H1 (cell line): ENCODE data around the gene EFCAB13. TPM values are rescaled to one million over a fixed set of nuclear protein-coding genes. Genes with fewer than 3 reads are reported as not detected.

Experiments
- CTCF ChIA-PET: fragments of 300-600 bp; sonication (Branson Sonifier 250); formaldehyde crosslinking; loops from one replicate; lab custom pipeline; 2021; ENCODE audit not compliant: partially characterized antibody; lab: Charles Lee
- POLR2A ChIA-PET: fragments of 300-600 bp; sonication (Branson Sonifier 250); formaldehyde crosslinking; loops from one replicate; lab custom pipeline; 2021; ENCODE audit warnings: inconsistent platforms; ENCODE audit not compliant: partially characterized antibody; lab: Charles Lee
- DNase-seq, 2 experiments: peaks; one replicate each; pipeline versions ENCODE4 v3.0.0 to v3.0.0-alpha.2; 2010 to 2022; ENCODE audit warnings: low spot score in 2 of 2, low read depth in 1 of 2, mixed read lengths in 1 of 2
- FAIRE-seq: peaks from 2 replicates; lab custom pipeline; 2011; peaks lifted over from hg19 to GRCh38; lab: Jason Lieb, UNC
- H2AFZ ChIP-seq: 2 replicates; pipeline ENCODE4 v1.8.1; 2012; ENCODE audit warnings: low read length, inconsistent platforms
- H2AK5ac ChIP-seq: 2 replicates; pipeline ENCODE4 v1.6.1; 2013; ENCODE audit warnings: low read depth, low read length
- H2BK120ac ChIP-seq: replicated peaks from 2 replicates; pipeline ENCODE3; 2013; ENCODE audit warnings: low read depth, low read length, inconsistent platforms
- H2BK12ac ChIP-seq: 2 replicates; pipeline ENCODE4 v1.6.1; 2013; ENCODE audit warnings: low read depth, low read length
- H2BK15ac ChIP-seq: 2 replicates; pipeline ENCODE4 v1.6.1; 2013; ENCODE audit warnings: low read length
- H2BK20ac ChIP-seq: 2 replicates; pipeline ENCODE4 v1.6.1; 2013; ENCODE audit warnings: low read length
- H2BK5ac ChIP-seq: 2 replicates; pipeline ENCODE4 v1.6.1; 2013; ENCODE audit warnings: low read depth, low read length
- H3K14ac ChIP-seq: 2 replicates; pipeline ENCODE4 v1.6.1; 2013; ENCODE audit warnings: inconsistent platforms; ENCODE audit not compliant: insufficient read length
- H3K18ac ChIP-seq: 2 replicates; pipeline ENCODE4 v1.6.1; 2013; ENCODE audit warnings: low read length; ENCODE audit errors: extremely low read depth
- H3K23ac ChIP-seq: 2 replicates; pipeline ENCODE4 v1.6.1; 2013; ENCODE audit warnings: inconsistent platforms; ENCODE audit not compliant: insufficient read length
- H3K23me2 ChIP-seq: 2 replicates; pipeline ENCODE4 v1.6.1; 2013; ENCODE audit warnings: low read depth, low read length
- H3K27ac ChIP-seq: 2 replicates; pipeline ENCODE4 v1.6.1; 2011; ENCODE audit warnings: low read depth, low read length, inconsistent platforms
- H3K27me3 ChIP-seq, 4 experiments: replicated peaks in 1 of 4; 1 replicate in 1 of 4; 2 replicates in 3 of 4; pipeline versions ENCODE4 v1.6.1 to v1.8.1; 2011 to 2013; ENCODE audit warnings: low read length in 3 of 4, mild to moderate bottlenecking in 3 of 4, inconsistent platforms in 2 of 4, mixed read lengths in 2 of 4, moderate library complexity in 1 of 4; ENCODE audit not compliant: control insufficient read depth in 3 of 4, insufficient read depth in 3 of 4; ENCODE audit errors: extremely low read depth in 1 of 4
- H3K36me3 ChIP-seq, 4 experiments: 2 replicates each; pipeline versions ENCODE4 v1.6.1 to v1.8.1; 2011 to 2013; ENCODE audit warnings: mild to moderate bottlenecking in 4 of 4, low read length in 3 of 4, moderate library complexity in 2 of 4, control low read depth in 1 of 4, inconsistent platforms in 1 of 4; ENCODE audit not compliant: insufficient read depth in 4 of 4, control insufficient read depth in 2 of 4
- H3K4ac ChIP-seq: replicated peaks from 2 replicates; pipeline ENCODE3; 2013; ENCODE audit warnings: low read length, low read depth, mixed read lengths, inconsistent platforms; ENCODE audit not compliant: insufficient read length
- H3K4me1 ChIP-seq, 4 experiments: replicated peaks in 1 of 4; 1 replicate in 1 of 4; 2 replicates in 3 of 4; pipeline versions ENCODE4 v1.6.1 to v1.8.1; 2011 to 2013; ENCODE audit warnings: low read length in 3 of 4, inconsistent platforms in 2 of 4, mixed read lengths in 1 of 4; ENCODE audit not compliant: insufficient read depth in 4 of 4, control insufficient read depth in 3 of 4
- H3K4me2 ChIP-seq, 2 experiments: 2 replicates each; pipeline versions ENCODE4 v1.6.1 to v1.8.1; 2011 to 2013; ENCODE audit warnings: low read depth in 2 of 2, low read length in 2 of 2, control low read depth in 1 of 2, inconsistent platforms in 1 of 2, mild to moderate bottlenecking in 1 of 2; ENCODE audit not compliant: insufficient read depth in 1 of 2
- H3K4me3 ChIP-seq, 4 experiments: fragments of 200-600, 300-600 bp in 1 of 4; sonication (generic), shearing (Covaris generic), sonication (Bioruptor Twin) in 1 of 4; 2 replicates each; pipeline versions ENCODE4 v1.5.1 to v1.8.1; 2011 to 2016; ENCODE audit warnings: low read length in 4 of 4, low read depth in 3 of 4, control low read depth in 2 of 4, inconsistent platforms in 2 of 4, mild to moderate bottlenecking in 2 of 4, mixed read lengths in 1 of 4, moderate library complexity in 1 of 4; ENCODE audit not compliant: insufficient read depth in 2 of 4; ENCODE audit errors: extremely low read depth in 1 of 4
- H3K56ac ChIP-seq: replicated peaks from 2 replicates; pipeline ENCODE3; 2013; ENCODE audit warnings: low read depth, mild to moderate bottlenecking, mixed read lengths, low read length, inconsistent platforms; ENCODE audit not compliant: insufficient read length
- H3K79me1 ChIP-seq: 2 replicates; pipeline ENCODE4 v1.6.1; 2013; ENCODE audit warnings: low read depth, low read length, control low read depth
- H3K79me2 ChIP-seq, 2 experiments: 2 replicates each; pipeline versions ENCODE4 v1.6.1 to v1.8.1; 2012 to 2013; ENCODE audit warnings: low read length in 2 of 2, mild to moderate bottlenecking in 2 of 2, inconsistent platforms in 1 of 2; ENCODE audit not compliant: insufficient read depth in 2 of 2, control insufficient read depth in 1 of 2
- H3K9ac ChIP-seq, 4 experiments: replicated peaks in 1 of 4; 1 replicate in 1 of 4; 2 replicates in 3 of 4; pipeline versions ENCODE4 v1.6.1 to v1.8.1; 2011 to 2013; ENCODE audit warnings: low read depth in 3 of 4, low read length in 3 of 4, control low read depth in 2 of 4, mild to moderate bottlenecking in 2 of 4, moderate library complexity in 2 of 4, inconsistent platforms in 1 of 4; ENCODE audit errors: extremely low read depth in 1 of 4
- H3K9me3 ChIP-seq, 2 experiments: 2 replicates each; pipeline versions ENCODE4 v1.6.1 to v1.8.1; 2012 to 2013; ENCODE audit warnings: mild to moderate bottlenecking in 2 of 2, moderate library complexity in 2 of 2, control low read depth in 1 of 2, inconsistent platforms in 1 of 2, low read depth in 1 of 2, low read length in 1 of 2, mixed read lengths in 1 of 2; ENCODE audit not compliant: insufficient read depth in 2 of 2
- H4K20me1 ChIP-seq, 2 experiments: replicated peaks in 1 of 2; 2 replicates each; pipeline versions ENCODE3 to v1.8.1; 2011 to 2013; ENCODE audit warnings: inconsistent platforms in 2 of 2, low read length in 2 of 2, mild to moderate bottlenecking in 1 of 2; ENCODE audit not compliant: insufficient read depth in 2 of 2, control insufficient read depth in 1 of 2
- H4K5ac ChIP-seq: 2 replicates; pipeline ENCODE4 v1.6.1; 2013; ENCODE audit warnings: low read length, low read depth, mixed read lengths, inconsistent platforms; ENCODE audit not compliant: insufficient read length
- H4K8ac ChIP-seq: 2 replicates; pipeline ENCODE4 v1.8.0; 2013; ENCODE audit warnings: mild to moderate bottlenecking, moderate library complexity, low read length, inconsistent platforms; ENCODE audit not compliant: insufficient read depth; ENCODE audit errors: extremely low read depth
- H4K91ac ChIP-seq: replicated peaks from 2 replicates; pipeline ENCODE3; 2013; ENCODE audit warnings: low read length, mixed read lengths, inconsistent platforms; ENCODE audit not compliant: insufficient read length
- CREB1 ChIP-seq: IDR thresholded peaks from 2 replicates; pipeline ENCODE4 v1.6.1; 2012; ENCODE audit warnings: inconsistent platforms
- POU5F1 ChIP-seq: IDR thresholded peaks from 2 replicates; pipeline ENCODE4 v1.6.1; 2011; ENCODE audit warnings: low read depth, mild to moderate bottlenecking, low read length, moderate library complexity
- WGBS, 2 experiments: shearing (Covaris generic) in 1 of 2; methylation state at CpG; one replicate each; pipeline versions ENCODE4 v1.1.6 to v1.1.7; 2013 to 2015; ENCODE audit warnings: low lambda C conversion rate in 2 of 2, mixed read lengths in 2 of 2, inconsistent platforms in 1 of 2, low coverage in 1 of 2, missing lambda C conversion rate in 1 of 2; ENCODE audit not compliant: insufficient replicate concordance in 2 of 2, insufficient coverage in 1 of 2, insufficient read length in 1 of 2; ENCODE audit errors: extremely low coverage in 1 of 2, missing lambda C conversion rate in 1 of 2; 5-methylcytosine and 5-hydroxymethylcytosine counted together
- polyA plus RNA-seq, 7 experiments: library from polyadenylated mRNA; depleted of rRNA in 3 of 7; stranded (reverse) in 5 of 7; unstranded in 2 of 7; fragments of >200 nt in 5 of 7; fragments of 200-250 nt in 2 of 7; gene quantifications; 1 replicate in 5 of 7; 2 replicates in 1 of 7; 4 replicates in 1 of 7; pipeline versions ENCODE4 v1.2.1 to v1.2.3, GENCODE V29; 2011 to 2013; ENCODE audit warnings: missing spikeins in 2 of 7, mixed read lengths in 2 of 7
- total RNA-seq: library from RNA; stranded (reverse); fragmentation: NEBNext Ultra II Directional; extraction: Animal tissue kit (Norgen Biotek cat#: 25700); gene quantifications from 2 replicates; pipeline ENCODE4 v1.2.1, GENCODE V29; 2021

The EFCAB13 gene
- total and polyA plus RNA-seq, 2 of the 8 experiments (the other 6 are each of a cell fraction or from before 2014, with no cell fraction given) = 0.12 to 2.0 TPM

GRCh38 chr17:47290870-47291241 lies 32.9 kb upstream of the EFCAB13 start:
- no peak overlapping the region for H3K9ac ChIP-seq
- no peak overlapping the region for H3K4me2 ChIP-seq
- WGBS, 2 experiments = 85% methylated on average over 5 of the region's 5 CpGs; no CpG with 5 or more reads in 1 of the 2 experiments
- no peaks in the 10 kb centered on the region for H3K36me3 ChIP-seq
- H3K4me3 ChIP-seq = no peak overlapping the region
- H4K8ac ChIP-seq = no peak overlapping the region
- no peak overlapping the region for H3K18ac ChIP-seq
- H3K23me2 ChIP-seq = no peaks in the 10 kb centered on the region
- H3K27ac ChIP-seq = no peak overlapping the region
- ChIA-PET POLR2A (interaction anchor here (1.7 kb wide), 1 partner anchor 9 kb away, joined by 4 read pairs; no protein-coding TSS in a partner anchor), CTCF (interaction anchor here (1.3 to 1.9 kb wide), 2 partner anchors 20 to 27 kb away, joined by 3 to 7 read pairs; no protein-coding TSS in a partner anchor)
- no peak overlapping the region for H2BK20ac ChIP-seq
- H4K5ac ChIP-seq = no peak overlapping the region
- FAIRE-seq (no peak), DNase-seq (no peak)
- no peak overlapping the region for H2BK15ac ChIP-seq
- H2BK5ac ChIP-seq = no peak overlapping the region
- H3K9me3 ChIP-seq = no peaks in the 10 kb centered on the region
- no peak overlapping the region for H3K14ac ChIP-seq
- no peak overlapping the region for H3K56ac ChIP-seq
- H3K79me1 ChIP-seq = 0 out of 2 replicates have a peak, but pooled peaks cover 2% of the 10 kb centered on the region
- H4K20me1 ChIP-seq = no peaks in the 10 kb centered on the region
- no peak overlapping the region for H3K23ac ChIP-seq
- H2AK5ac ChIP-seq = no peak overlapping the region
- no peak overlapping the region for H2AFZ ChIP-seq
- H3K79me2 ChIP-seq = no peaks in the 10 kb centered on the region
- no peak overlapping the region for H2BK120ac ChIP-seq
- H3K27me3 ChIP-seq = peaks cover 0 to 2% (median 0%) of the 10 kb centered on the region in 4 experiments; a peak in 2 of 7 replicates
- no peak overlapping the region for H4K91ac ChIP-seq
- H2BK12ac ChIP-seq = no peak overlapping the region; the same call in 1 of the 2 replicates
- H3K4ac ChIP-seq = no peak overlapping the region
- H3K4me1 ChIP-seq = peaks cover 0 to 2% (median 0%) of the 10 kb centered on the region in 4 experiments; a peak in 2 of 7 replicates
- TF ChIP-seq CREB1 = no peak
- TF ChIP-seq POU5F1 = no peak
